KG1 (cell line): Measurements from ENCODE around the gene AAMDC.
"Not testable (repeated sequence)": the region's sequence is repeated elsewhere in the genome, so short reads cannot be mapped to it uniquely, and the experiment has no call there.

Experiments
- DNase-seq: peaks from one replicate; lab custom pipeline; 2025; lab: John Stamatoyannopoulos, UW

AAMDC gene

DNA sequence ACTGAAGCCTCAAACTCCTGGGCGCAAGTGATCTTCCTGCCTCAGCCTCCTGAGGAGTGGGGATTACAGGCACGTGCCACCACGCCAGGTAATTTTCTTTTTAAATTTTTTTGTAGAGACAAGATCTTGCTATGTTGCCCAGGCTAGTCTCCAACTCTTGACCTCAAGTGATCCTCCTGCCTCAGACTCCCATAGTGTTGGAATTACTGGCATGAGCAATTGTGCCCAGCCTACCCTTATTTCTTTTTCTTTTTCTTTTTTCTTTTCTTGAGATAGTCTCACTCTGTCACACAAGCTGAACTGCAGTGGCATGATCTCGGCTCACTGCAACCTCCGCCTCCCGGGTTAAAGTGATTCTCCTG lies 63.9 kb downstream of the AAMDC start:
- no peak for DNase-seq

DNA sequence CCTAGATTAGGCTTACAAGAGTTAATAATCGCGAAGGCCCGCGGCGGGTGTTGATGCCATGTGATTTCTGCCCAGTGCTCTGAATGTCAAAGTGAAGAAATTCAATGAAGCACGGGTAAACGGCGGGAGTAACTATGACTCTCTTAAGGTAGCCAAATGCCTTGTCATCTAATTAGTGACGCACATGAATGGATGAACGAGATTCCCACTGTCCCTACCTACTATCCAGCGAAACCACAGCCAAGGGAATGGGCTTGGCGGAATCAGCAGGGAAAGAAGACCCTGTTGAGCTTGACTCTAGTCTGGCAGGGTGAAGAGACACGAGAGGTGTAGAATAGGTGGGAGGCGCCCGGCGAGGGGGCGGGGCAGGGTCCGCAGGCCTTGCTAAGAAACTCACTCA lies 65.5 kb downstream of the AAMDC start:
- no peak for DNase-seq

DNA sequence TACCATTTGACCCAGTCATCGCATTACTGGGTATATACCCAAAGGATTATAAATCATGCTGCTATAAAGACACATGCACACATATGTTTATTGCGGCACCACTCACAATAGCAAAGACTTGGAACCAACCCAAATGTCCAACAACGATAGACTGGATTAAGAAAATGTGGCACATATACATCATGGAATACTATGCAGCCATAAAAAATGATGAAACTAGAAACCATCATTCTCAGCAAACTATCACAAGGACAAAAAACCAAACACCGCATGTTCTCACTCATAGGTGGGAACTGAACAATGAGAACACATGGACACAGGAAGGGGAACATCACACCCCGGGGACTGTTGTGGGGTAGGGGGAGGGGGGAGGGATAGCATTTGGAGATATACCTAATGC lies 68.1 kb downstream of the AAMDC start:
- DNase-seq: not testable (repeated sequence)

DNA sequence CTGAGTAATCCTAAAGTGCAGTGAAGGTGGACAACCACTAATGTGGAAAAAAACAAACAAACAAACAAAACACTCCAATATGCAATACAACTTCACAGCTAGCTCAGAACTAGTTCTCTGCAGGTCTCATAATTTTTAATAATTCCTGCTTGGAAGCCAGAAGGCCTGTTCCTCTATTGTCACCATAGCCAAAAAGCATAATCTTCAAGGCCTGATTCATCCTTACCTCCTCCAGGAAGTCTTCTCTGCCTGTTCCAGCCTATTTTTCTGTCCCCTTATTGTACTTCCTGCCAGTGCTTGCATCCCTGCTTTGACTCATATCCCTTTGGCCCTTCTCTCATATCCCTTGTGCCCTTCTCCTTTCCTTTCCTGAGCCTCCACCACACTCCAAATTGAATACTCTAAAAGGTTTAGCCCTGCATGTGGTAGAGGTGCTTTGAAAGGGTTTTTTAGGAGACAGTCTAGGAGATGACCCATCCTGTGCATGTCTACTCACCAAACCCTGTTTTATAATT lies 69.2 kb downstream of the AAMDC start:
- DNase-seq: not testable (repeated sequence)

DNA sequence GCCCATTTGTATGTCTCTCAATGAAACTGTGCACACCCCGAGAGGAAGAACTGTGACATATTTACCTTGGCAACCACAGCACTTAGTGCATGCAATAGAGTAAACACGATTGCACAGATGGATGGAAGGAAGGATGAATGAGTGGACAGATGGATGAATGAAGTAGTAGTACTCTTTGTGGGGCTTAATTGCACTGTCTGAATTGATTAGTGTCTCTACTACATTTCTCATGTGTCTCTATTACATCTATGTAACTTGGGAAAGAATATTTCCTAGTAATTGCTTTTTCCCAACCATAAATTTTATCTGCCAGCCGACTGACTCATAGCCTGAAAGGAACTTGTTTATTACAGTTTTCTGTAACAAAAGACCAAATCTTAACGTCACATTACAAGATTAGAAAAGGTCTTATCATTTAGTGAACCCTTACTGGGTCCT lies 69.7 kb downstream of the AAMDC start:
- DNase-seq: not testable (repeated sequence)

DNA sequence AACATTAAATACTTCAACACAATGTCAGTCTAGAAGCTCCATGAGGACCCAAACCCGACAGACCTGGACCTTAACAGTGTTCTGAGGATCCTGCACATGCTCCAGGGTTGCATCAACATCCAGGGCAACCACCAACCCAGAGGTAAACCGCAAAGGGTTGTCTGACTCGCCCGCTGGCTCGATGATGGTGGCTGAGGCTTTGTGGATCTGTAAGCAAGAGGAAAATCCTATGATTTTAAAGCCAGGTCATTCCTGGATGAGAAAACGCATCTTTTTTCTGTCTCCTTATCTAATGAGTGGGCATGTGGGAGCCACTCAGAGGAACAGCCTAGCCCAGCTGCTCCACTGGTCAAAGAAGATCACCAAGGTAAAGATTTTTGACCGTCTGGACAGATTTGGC lies 70.3 kb downstream of the AAMDC start:
- DNase-seq: not testable (repeated sequence)

DNA sequence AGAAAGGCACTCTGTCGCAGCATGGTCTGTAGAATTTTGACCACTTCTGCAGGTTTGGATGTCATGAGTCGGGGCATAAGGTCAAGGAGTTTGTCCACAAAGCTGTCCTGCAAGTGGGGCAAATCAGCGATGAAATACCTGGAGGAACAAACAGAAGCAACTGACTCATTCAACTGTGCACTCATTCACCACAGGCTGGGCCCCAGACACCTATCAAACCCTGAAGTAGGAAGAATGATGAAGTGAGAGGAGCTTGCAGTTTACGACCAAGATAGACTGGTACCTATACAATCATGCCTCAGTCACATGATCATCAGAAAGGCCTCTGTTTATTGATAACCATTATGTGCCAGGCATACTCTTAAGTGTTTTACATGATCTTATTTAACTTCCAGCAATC lies 70.8 kb downstream of the AAMDC start:
- not testable (repeated sequence) for DNase-seq

DNA sequence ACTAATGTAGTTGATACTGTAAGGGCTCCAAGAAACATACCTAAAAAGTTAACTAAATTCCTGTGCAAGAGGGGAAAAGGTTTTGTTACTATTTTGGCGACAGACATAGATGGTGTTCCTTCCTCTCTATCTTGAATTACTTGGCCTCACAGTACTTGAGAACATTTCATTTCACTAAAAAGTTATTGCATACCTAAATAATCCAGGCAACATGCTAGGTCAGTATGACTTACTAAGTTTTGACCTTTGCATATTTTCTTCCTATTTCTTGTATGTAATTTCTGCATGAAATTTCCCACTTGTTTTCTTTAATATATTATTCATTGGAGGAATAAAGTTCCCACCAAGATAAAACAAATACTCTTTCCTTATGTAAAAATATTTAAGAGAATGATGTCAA lies 74.0 kb downstream of the AAMDC start:
- not testable (repeated sequence) for DNase-seq

DNA sequence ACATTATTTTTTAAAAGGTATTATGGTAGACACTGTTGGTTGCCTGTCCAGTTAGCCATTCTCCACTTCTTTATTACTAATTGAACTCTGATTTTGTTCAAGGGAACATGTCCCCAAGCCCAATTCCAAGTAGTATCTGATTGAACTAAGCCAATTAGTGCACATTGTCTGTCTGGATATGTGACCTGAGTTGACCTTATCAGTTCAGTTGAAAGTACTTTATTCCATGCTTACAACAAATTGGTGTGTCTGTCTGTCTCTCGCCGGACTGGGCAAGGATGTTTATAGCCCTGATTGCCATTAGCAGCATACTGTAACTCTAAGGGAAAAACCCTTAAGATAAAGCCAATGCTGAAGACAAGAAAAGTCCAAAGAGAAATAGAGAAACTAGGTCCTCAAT lies 87.9 kb downstream of the AAMDC start:
- DNase-seq: no peak

DNA sequence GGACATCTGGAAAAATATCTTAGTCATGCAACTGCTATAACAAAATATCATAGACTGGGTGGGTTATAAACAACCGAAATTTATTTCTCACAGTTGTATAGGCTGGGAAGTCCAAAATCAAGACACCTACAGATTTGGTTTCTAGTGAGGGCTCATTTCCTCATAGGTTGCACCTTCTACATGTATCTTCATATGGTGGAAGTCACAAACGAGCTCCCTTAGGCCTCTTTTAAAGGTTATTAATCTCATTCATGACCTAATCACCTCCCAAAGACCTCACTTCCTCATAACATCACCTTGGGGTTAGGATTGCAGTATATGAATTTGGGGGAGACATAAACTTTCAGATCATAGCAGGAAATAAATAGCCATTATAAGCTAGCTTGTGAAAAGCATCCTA lies 88.3 kb downstream of the AAMDC start:
- no peak for DNase-seq

DNA sequence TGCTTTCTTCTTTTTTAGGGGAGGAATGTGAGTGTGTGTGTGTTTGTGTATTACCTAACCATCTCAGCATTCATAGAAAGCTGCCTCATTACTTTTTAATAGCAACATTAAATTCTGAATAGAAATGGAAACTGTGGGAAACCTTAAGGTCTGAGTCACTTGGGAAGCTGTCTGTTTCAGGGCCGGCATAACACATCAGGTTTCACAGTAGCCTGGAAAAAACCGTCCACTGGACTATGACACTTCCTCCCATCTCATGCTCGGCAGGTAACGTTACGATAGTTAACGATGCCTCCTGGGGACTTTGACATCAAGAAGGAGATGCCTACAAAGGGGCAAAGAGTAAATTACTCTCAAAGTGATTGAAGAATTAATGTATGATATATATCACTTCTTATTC lies 89.9 kb downstream of the AAMDC start:
- DNase-seq: not testable (repeated sequence)

DNA sequence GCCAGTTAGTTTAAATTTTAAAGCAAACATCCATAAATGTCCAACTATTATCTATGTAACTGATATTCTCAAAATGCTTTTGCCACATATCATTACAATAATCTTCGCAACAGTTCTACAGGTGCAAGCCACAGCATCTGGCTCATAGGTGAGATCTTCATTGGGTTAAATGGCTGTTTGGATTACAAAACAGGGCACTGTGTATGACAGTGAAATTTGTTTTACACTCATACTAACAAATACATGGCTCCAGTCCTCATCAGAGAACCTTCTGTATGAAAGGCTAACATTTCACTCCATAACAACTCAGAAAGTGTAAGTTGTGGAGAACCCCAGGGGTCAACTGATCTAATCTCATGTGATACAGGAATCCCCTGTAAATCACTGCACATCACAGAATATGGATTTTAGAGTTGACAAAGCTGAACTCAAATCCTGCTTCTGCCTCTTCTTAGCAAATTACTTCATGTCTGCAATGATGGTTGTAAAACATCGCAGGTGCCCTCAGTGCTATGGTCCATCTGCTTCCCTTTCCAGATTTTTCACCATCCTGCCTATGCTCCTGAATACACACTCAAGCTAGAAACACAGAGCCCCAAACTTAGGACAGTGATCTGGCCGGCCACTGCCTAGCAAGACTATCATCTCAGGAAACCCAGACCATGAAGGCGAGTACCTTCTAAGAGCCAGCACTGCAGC lies 92.8 kb downstream of the AAMDC start:
- not testable (repeated sequence) for DNase-seq

DNA sequence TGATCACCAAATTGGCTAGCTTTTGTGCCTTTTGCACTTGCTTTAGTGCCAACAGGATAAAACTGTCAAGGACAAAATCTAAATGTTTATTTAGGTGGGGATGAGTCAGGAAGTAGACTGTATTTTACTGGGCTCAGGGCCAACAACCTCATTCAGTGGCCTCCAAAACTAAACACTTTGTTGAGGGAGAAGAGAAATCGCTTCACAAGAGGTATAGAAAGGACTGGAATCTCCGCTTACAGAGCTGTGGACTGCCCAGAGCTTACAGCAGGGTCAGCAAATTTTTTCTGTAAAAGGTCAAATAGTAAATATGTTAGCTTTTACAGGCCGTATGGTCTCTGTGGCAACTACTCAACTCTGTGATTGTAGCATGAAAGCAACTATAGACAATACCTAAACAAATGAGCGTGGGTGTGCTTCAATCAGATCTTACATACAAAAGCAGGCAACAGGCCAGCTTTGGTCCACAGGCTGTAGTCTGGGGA lies 93.4 kb downstream of the AAMDC start:
- not testable (repeated sequence) for DNase-seq

DNA sequence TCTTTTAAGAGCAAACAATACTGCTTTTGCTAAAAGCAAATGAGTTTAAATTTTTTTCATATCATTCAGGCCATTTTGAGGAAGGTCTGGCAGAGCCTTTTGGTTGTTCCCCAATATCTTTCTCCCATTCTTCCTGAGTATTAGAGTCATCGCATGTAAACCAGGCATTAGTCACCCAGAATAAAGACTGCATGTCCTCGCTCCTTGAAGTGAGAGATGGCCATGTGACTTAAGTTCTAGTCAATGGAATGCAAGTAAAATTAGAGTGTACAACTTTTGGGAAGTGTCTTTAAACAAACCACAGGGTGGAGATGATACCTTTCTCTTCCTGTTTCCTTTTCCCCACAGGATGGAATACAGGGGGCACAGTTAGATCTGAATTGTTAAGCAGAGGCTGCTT lies 96.8 kb downstream of the AAMDC start:
- not testable (repeated sequence) for DNase-seq
